HepG2 (cell line): Measurements from ENCODE around the gene FLT3LG. TPM values are rescaled to one million over a fixed set of nuclear protein-coding genes. Genes with fewer than 3 reads are reported as not detected.

Experiments used
- AKAP8 ChIP-seq: sonication (generic); formaldehyde crosslinking; IDR thresholded peaks from 2 replicates; pipeline ENCODE4 v1.5.1; 2020; ENCODE audit warnings: mild to moderate bottlenecking, missing genetic modification reagents
- BORCS8-MEF2B ChIP-seq: sonication (generic); formaldehyde crosslinking; IDR thresholded peaks from 2 replicates; pipeline ENCODE4 v1.8.0; 2022; ENCODE audit warnings: mild to moderate bottlenecking, missing genetic modification reagents
- CREB3 ChIP-seq: sonication (generic); formaldehyde crosslinking; IDR thresholded peaks from 2 replicates; pipeline ENCODE4 v1.5.0; 2020; ENCODE audit warnings: missing genetic modification reagents
- DMAP1 ChIP-seq: IDR thresholded peaks from 2 replicates; pipeline ENCODE4 v1.6.1; 2016
- FOXP1 ChIP-seq, 2 experiments: fragments of 450-650 bp in 1 of 2; IDR thresholded peaks; 2 replicates each; pipeline ENCODE4 v1.6.1; 2017 to 2018; ENCODE audit warnings: antibody characterized with exemption in 1 of 2
- GMEB1 ChIP-seq: sonication (generic); formaldehyde crosslinking; IDR thresholded peaks from 2 replicates; pipeline ENCODE4 v1.5.1; 2020; ENCODE audit warnings: missing genetic modification reagents, mild to moderate bottlenecking, borderline replicate concordance
- KLF12 ChIP-seq: sonication (generic); formaldehyde crosslinking; IDR thresholded peaks from 2 replicates; pipeline ENCODE4 v1.4.0; 2020; ENCODE audit warnings: missing genetic modification reagents, borderline replicate concordance
- MIER2 ChIP-seq: IDR thresholded peaks from 2 replicates; pipeline ENCODE4 v1.6.1; 2016; ENCODE audit warnings: missing biosample characterization, missing genetic modification reagents
- PCBP1 ChIP-seq: fragments of 200-400 bp; formaldehyde crosslinking; IDR thresholded peaks from 2 replicates; pipeline ENCODE4 v1.6.1; 2017; ENCODE audit warnings: mild to moderate bottlenecking, low read depth, low read length, borderline replicate concordance
- RBM22 ChIP-seq: fragments of 200-400 bp; formaldehyde crosslinking; optimal IDR thresholded peaks from 2 replicates; pipeline ENCODE3; 2017; ENCODE audit warnings: mild to moderate bottlenecking, low read length, moderate library complexity
- TCF12 ChIP-seq, 2 experiments: fragments of 450-650 bp in 1 of 2; sonication (generic) in 1 of 2; formaldehyde crosslinking in 1 of 2; IDR thresholded peaks; 2 replicates each; pipeline versions ENCODE4 v1.6.1 to v1.8.0; 2017 to 2022; ENCODE audit warnings: antibody characterized with exemption in 1 of 2, mild to moderate bottlenecking in 1 of 2, missing genetic modification reagents in 1 of 2, moderate library complexity in 1 of 2
- UBTF ChIP-seq: sonication (generic); formaldehyde crosslinking; IDR thresholded peaks from 2 replicates; pipeline ENCODE4 v1.4.0; 2020; ENCODE audit warnings: mild to moderate bottlenecking, missing genetic modification reagents
- ZFP91 ChIP-seq: sonication (generic); formaldehyde crosslinking; IDR thresholded peaks from 2 replicates; pipeline ENCODE4 v1.9.0; 2022; ENCODE audit warnings: missing genetic modification reagents, mild to moderate bottlenecking, borderline replicate concordance
- ZNF230 ChIP-seq: sonication (generic); formaldehyde crosslinking; IDR thresholded peaks from 2 replicates; pipeline ENCODE4 v1.4.0; 2020; ENCODE audit warnings: mild to moderate bottlenecking, missing genetic modification reagents
- ZNF33A ChIP-seq: sonication (generic); formaldehyde crosslinking; IDR thresholded peaks from 2 replicates; pipeline ENCODE4 v1.5.1; 2020; ENCODE audit warnings: missing genetic modification reagents, mild to moderate bottlenecking, moderate library complexity, borderline replicate concordance
- ZNF354B ChIP-seq: sonication (generic); formaldehyde crosslinking; IDR thresholded peaks from 2 replicates; pipeline ENCODE4 v1.8.0; 2022; ENCODE audit warnings: mild to moderate bottlenecking, missing genetic modification reagents
- ZNF512B ChIP-seq: sonication (generic); formaldehyde crosslinking; IDR thresholded peaks from 2 replicates; pipeline ENCODE4 v1.5.1; 2020; ENCODE audit warnings: missing genetic modification reagents, mild to moderate bottlenecking, borderline replicate concordance
- ZNF570 ChIP-seq: sonication (generic); formaldehyde crosslinking; IDR thresholded peaks from 2 replicates; pipeline ENCODE4 v1.4.0; 2020; ENCODE audit warnings: mild to moderate bottlenecking, missing genetic modification reagents, borderline replicate concordance
- ZNF607 ChIP-seq: sonication (generic); formaldehyde crosslinking; IDR thresholded peaks from 2 replicates; pipeline ENCODE4 v1.5.1; 2020; ENCODE audit warnings: missing genetic modification reagents, mild to moderate bottlenecking, borderline replicate concordance
- ZNF674 ChIP-seq: sonication (generic); formaldehyde crosslinking; IDR thresholded peaks from 2 replicates; pipeline ENCODE4 v1.5.0; 2020; ENCODE audit warnings: low read depth, mild to moderate bottlenecking, missing genetic modification reagents
- polyA plus RNA-seq, 8 experiments: library from polyadenylated mRNA; depleted of rRNA in 3 of 8; stranded (reverse) in 7 of 8; unstranded in 1 of 8; fragments of >200 nt; fragmentation: Illumina TruSeq in 4 of 8; extraction: Trizol in 4 of 8; gene quantifications; 2 replicates each; pipeline versions ENCODE4 v1.2.1 to v1.2.3, GENCODE V29; 2011 to 2016; ENCODE audit warnings: low read depth in 4 of 8, missing spikeins in 1 of 8, mixed read lengths in 1 of 8; ENCODE audit not compliant: insufficient read depth in 1 of 8
- total RNA-seq, 5 experiments: library from RNA; depleted of rRNA; stranded (reverse); fragments of >200 nt; fragmentation: Illumina TruSeq; extraction: Trizol; gene quantifications; 2 replicates each; pipeline ENCODE4 v1.2.3, GENCODE V29; 2016; ENCODE audit warnings: low read depth in 1 of 5

Gene FLT3LG
- total and polyA plus RNA-seq, 2 of the 13 experiments (the other 11 are each of a cell fraction or from before 2014, with no cell fraction given) = 1.5 to 2.6 TPM

GRCh38 chr19:49453757-49454240, 20.2 kb upstream of the FLT3LG start (continued):
- no peak for TF ChIP-seq KLF12
- TF ChIP-seq ZNF570 (CRISPR knock-in tag) = no peak
- TF ChIP-seq BORCS8-MEF2B (CRISPR knock-in tag) = no peak
- TF ChIP-seq DMAP1 (CRISPR knock-in tag) = no peak
- peak; percentile 39; the same call in 1 of the 2 replicates for TF ChIP-seq GMEB1
- no peak for TF ChIP-seq ZNF354B (CRISPR knock-in tag)
- no peak for TF ChIP-seq CREB3 (CRISPR knock-in tag)
- TF ChIP-seq FOXP1 (IDR thresholded peaks at IDR 0.05) = no peak
- no peak for TF ChIP-seq FOXP1 (CRISPR knock-in tag; IDR thresholded peaks at IDR 0.05)
- peak; percentile 22; the same call in 1 of the 2 replicates for TF ChIP-seq ZNF607
- TF ChIP-seq ZNF512B (CRISPR knock-in tag) = no peak
- no peak for TF ChIP-seq ZNF674 (CRISPR knock-in tag)
- TF ChIP-seq AKAP8 (CRISPR knock-in tag) = no peak
- peak; percentile 87 for TF ChIP-seq RBM22
- TF ChIP-seq PCBP1 = no peak
- no peak for TF ChIP-seq UBTF
- TF ChIP-seq ZNF230 (CRISPR knock-in tag) = no peak
- TF ChIP-seq TCF12 (IDR thresholded peaks at IDR 0.05) = no peak
- 0 out of 2 replicates have a peak, but pooled peaks have one; percentile 32 for TF ChIP-seq TCF12 (CRISPR knock-in tag; IDR thresholded peaks at IDR 0.05)
- no peak for TF ChIP-seq ZNF33A (CRISPR knock-in tag)
- TF ChIP-seq MIER2 (CRISPR knock-in tag) = no peak
- no peak for TF ChIP-seq ZFP91
